Myocyte (in vitro differentiated cells): ENCODE results near the gene LNP1. TPM values are rescaled to one million over a fixed set of nuclear protein-coding genes. Genes with fewer than 3 reads are reported as not detected.
A peak's percentile ranks its signal among the peaks of the same experiment; 100 is the strongest.
"Not testable (repeated sequence)": the region's sequence is repeated elsewhere in the genome, so short reads cannot be mapped to it uniquely, and the experiment has no call there.

Experiments used
- DNase-seq: peaks from one replicate; pipeline ENCODE4 v3.0.0-alpha.2; 2012; ENCODE audit warnings: low read depth
- polyA plus RNA-seq: library from polyadenylated mRNA; unstranded; fragments of >200 nt; gene quantifications from one replicate; pipeline ENCODE4 v1.2.1, GENCODE V29; 2012; ENCODE audit warnings: missing spikeins
- total RNA-seq: library from RNA; depleted of rRNA; stranded (reverse); fragments of >200 nt; gene quantifications from 2 replicates; pipeline ENCODE4 v1.2.3, GENCODE V29; 2014

LNP1 gene
- 8.3 and 8.7 TPM in 2 replicates for total RNA-seq
- polyA plus RNA-seq, result 3.5 TPM

- DNase-seq, result peak; percentile 98
These were observed at the start of gene LNP1, which contains the start of gene TOMM70 for GRCh38 chr3:100400780-100401673. Gene LNP1 (plus strand): TSS chr3:100401539. CDS start chr3:100429730, 28,191 bp downstream. Gene TOMM70 (minus strand): TSS chr3:100401089. CDS start chr3:100400949, 140 bp downstream.

DNA sequence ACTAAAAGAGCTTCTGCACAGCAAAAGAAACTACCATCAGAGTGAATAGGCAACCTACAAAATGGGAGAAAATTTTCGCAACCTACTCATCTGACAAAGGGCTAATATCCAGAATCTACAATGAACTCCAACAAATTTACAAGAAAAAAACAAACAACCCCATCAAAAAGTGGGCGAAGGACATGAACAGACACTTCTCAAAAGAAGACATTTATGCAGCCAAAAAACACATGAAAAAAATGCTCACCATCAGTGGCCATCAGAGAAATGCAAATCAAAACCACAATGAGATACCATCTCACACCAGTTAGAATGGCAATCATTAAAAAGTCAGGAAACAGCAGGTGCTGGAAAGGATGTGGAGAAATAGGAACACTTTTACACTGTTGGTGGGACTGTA lies 49.6 kb upstream of the LNP1 start:
- not testable (repeated sequence) for DNase-seq

DNA sequence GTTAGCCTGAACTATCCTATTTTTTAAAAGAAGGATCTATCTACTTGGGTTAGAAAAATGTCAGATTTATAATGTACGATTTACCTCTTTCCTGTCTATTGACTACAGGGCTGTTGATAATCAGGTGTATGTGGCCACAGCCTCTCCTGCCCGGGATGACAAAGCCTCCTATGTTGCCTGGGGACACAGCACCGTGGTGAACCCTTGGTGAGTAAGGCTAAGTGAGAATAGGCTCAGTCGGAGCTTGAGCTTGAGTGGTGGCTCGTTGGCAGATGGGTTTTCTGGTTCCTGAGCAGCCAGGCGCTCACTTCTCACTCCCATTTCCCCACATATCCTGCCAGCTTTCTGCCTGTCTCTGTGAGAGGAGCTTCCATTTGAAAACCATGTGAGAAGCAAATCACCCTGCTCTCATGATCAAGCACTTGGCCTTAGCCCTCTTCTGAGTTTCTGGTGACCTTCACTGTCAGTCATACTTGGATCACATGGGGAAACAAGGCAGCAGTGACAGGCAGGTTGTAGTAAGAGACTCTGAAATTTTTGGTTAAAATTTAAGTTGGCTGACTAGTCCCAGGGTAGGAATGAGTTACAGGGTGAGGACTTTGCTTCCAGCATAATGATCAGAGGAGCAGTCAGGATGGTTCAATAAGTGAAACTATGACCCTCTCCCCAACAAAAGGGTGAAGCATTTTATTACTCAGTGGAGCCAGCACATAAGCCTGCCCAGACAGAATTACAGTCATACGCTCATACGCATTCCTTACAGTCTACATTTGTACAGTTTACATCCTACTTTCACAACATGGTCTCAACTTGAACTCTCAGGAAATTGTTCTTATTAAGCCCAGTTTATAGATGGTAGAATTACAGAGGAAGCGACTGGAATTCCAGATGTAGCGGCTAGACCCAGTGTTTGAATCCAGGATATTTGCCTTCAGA lies 48.8 kb upstream of the LNP1 start:
- DNase-seq, result no peak

DNA sequence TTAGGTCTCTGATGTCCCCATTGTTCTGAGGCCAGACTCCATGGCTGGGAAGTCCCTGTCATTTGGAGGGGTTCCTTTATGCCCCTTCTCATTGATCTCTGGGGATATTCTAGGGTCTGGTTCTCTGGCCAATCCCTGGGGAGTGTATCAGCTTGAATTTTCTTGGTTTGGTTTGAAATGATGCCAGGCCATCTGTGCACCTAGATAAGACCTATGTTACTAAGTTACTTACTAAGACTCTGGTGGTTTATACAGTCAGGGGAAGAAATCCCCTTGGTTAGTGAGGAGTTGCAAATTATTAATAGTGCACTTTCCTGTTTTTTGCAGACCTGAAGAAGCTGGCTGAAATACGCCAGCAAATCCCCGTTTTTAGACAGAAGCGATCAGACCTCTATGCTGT lies 46.5 kb upstream of the LNP1 start:
- peak; percentile 9 for DNase-seq

- no peak for DNase-seq
These were observed 42.9 kb upstream of the LNP1 start for GRCh38 chr3:100358413-100358812.

DNA sequence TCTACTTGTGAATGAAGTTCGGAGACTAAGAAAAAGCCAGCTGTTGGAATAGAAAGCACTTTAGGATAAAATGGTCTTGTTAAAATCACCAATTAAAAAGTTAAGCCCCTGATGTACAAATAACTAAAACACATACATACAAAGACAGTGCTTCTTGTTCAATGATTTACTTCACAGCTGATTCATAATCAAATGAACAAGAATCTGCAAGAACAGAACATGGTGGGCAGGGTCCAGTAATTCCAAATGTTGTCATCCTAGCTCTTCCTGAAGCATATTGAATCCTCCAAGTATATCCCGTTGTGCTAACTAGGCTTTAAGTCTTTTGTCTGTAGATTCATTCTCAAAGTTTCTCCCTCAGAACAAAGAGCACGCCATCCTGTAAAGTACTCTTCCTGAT lies 42.3 kb upstream of the LNP1 start:
- no peak for DNase-seq

DNA sequence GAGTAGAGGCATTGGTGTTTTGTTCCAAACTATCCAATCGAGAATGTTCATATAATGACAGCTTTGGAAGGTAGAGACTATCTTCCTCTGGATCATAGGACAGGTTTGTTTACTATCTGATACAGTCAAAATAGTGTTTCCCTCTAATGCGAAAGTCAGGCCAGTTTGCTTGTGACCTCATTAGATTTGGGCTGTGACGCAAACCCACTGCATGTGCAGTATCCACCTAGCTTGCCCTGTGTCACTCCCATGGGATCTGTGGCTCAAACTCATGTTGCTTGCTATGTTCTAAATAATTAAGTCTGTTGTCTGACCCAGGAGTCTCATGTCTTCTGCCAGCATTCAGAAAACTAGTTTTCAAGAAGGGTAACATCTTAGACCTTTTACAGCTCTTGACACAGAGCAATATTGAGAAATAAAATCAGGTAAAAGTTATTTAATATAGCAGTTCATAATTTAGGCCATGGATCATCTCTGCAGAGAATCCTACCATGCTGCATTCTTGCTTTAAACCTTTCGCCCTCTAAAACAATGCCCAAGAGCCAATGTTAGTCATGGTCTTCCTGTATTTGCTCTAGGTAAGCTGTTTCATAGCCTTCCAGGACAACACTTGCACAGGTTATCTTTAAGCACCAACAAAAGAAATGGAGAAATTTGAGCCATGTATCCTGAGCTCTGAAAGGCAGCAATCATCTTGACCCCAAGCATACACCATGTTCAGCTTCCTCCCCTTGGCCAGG lies 40.4 kb upstream of the LNP1 start:
- no peak for DNase-seq

DNA sequence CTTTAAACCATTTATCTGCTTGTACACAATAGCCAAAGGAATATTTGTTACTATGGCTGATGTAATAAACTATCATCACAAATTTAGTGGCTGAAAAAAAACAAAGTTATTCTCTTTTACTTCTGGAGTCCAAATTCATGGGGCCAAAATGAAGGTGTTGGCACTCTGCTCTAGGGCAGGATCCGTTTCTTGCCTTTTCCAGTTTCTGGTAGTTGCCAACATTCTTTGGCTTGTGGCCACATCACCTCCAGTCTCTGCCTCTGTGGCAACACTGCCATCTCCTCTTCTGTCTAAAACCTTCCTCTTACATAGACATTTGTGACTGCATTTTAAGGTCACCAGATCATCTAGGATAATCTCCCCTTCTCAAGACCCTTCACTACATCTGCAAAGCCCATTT lies 39.4 kb upstream of the LNP1 start:
- no peak for DNase-seq

- DNase-seq, result no peak
These were observed 36.9 kb upstream of the LNP1 start for GRCh38 chr3:100364421-100364820.

- DNase-seq, result no peak
These were observed 34.9 kb upstream of the LNP1 start for GRCh38 chr3:100366424-100366823.

- no peak for DNase-seq
These were observed 32.9 kb upstream of the LNP1 start for GRCh38 chr3:100368441-100368840.

GRCh38 chr3:100370756-100371155 lies 30.6 kb upstream of the LNP1 start:
- no peak for DNase-seq

DNA sequence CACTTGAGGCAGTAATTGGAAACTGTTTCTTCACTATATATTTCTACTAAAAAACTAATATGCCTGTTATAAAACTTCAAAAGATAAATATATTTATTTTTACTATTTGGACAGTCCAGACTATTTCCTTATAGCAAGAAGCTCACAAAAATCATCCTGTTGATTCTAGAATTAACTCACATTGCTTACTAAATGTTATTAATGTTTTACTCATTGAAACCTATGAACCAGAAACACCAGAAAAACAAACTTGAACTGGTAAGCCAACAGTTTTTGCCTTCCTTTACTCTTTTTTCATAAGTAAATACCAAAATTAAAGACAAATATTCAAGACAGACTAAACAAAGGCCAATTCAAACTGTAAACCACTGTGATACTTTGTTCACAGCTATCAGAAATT lies 26.8 kb upstream of the LNP1 start:
- DNase-seq, result no peak

- no peak for DNase-seq
These were observed 25.0 kb upstream of the LNP1 start for GRCh38 chr3:100376301-100376700.

GRCh38 chr3:100384733-100385525 lies 16.4 kb upstream of the LNP1 start:
- no peak for DNase-seq

DNA sequence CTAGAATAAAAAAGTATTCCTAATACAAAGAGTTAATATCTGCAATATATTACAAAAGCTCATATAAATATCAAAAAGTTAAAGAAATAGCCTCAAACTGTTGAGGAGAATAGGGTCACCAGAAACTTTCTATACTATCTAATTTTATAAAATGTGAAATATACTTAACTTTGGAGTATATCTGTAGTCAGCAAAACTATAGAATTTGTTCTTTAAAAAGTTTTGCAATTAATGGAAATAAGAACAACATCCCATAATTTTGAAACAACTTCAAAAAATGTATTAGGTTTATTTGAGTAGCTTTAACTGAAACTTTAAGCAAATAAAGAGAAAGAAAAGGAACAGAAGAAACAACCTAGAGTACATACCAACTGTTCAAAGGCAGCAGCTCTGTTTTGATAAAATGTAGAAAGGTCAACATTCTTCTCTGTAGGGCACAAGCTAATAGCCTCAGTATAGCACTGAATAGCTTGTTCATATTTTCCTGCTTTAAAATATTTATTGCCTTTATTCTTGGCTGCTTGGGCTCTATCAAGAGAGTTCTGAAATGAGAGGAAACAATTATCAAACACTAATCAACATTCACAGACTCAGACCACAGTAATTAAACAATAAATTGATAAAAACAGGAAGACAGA lies 14.8 kb upstream of the LNP1 start:
- no peak for DNase-seq

DNA sequence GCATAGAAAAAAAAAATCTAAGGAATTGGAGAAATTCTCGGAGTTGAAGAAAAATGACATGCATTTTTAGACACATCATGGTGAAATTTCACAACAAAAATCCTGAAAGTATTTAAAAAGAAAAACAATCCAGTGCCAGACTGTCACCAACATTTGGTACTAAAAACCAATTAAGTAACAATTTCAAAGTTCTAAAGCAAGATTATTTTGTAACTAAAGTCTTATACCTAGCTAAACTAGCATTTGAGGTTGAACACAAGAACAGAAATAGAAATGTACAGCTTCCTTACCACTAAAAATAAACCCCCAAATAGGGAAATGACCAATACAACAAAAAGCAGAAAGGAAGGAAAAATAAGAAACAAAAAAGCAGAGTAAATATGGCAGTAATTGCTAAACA lies 12.3 kb upstream of the LNP1 start:
- DNase-seq, result no peak

DNA sequence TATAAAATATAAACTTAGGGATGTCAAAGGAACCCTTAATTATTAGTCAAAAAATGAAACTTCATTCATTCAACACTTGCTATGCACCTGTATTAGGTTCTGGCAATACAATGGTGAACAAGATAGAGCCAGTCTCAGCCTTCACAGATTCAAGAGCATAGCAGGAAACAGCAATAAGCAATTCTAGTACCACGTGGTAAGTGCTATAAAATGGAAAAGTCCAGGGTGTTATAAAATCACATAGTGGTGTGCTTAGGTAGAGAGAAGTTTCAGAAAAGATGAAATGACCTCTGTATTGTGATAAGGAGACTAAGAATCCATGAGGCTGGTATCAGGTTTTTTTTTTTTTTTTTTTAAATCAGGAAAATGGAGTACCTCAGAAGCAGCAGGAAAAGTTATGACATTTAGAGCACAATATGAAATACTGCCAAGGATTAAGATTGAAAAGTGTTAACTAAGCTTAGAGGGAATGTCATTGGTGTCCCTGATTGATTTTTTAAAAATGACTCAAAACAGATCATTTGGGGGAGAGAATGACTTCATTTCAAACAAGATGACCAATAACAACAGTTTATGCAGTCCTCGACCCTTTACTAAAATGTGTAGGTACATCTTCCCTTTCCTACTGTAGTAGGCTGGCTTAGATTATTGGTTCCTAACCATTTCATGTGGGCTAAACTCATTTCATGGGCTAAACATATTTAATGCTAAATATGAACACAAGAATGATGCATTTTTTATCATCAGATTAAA lies 5.5 kb upstream of the LNP1 start:
- no peak for DNase-seq

- no peak for DNase-seq
These were observed 4.4 kb upstream of the LNP1 start for GRCh38 chr3:100396967-100397366.
